HCT116 (cell line): ENCODE results near the gene SORBS1. TPM values are rescaled to one million over a fixed set of nuclear protein-coding genes. Genes with fewer than 3 reads are reported as not detected.

Source experiments
- ATAC-seq: fragments of 200-7000 bp; cut with Tn5 transposase; 2 replicates; pipeline ENCODE4 v1.9.1; 2020; ENCODE audit warnings: mild to moderate bottlenecking, moderate library complexity
- BruUV-seq: library from RNA; stranded (reverse); fragments of 400-500 nt; replicated peaks from 2 replicates; lab custom pipeline; 2021; lab: Mats Ljungman, UMichigan
- CTCF ChIA-PET: fragments of 300-600 bp; sonication (Branson Sonifier 250); formaldehyde crosslinking; loops from one replicate; lab custom pipeline; 2021; ENCODE audit warnings: antibody characterized with exemption; lab: Charles Lee
- POLR2A ChIA-PET: fragments of 300-600, 350-600 bp; sonication (Branson Sonifier 250); formaldehyde crosslinking; loops from one replicate; lab custom pipeline; 2021; ENCODE audit warnings: antibody characterized with exemption; lab: Charles Lee
- RAD21 ChIA-PET, 2 experiments: fragments of 300-600 bp; sonication (Branson Sonifier 250); formaldehyde crosslinking; loops; one replicate each; lab custom pipeline; 2023; ENCODE audit warnings: low total read pairs in 2 of 2; ENCODE audit not compliant: uncharacterized antibody in 2 of 2, unreplicated experiment in 2 of 2, low non-redundant PET in 1 of 2; lab: Charles Lee
- DNase-seq: peaks from one replicate; pipeline ENCODE4 v3.0.0-alpha.2; 2010; ENCODE audit warnings: low read depth, low spot score
- H2AFZ ChIP-seq: fragments of 200-600 bp; shearing (Covaris generic), sonication (generic); 2 replicates; pipeline ENCODE4 v1.6.1; 2017; ENCODE audit warnings: low read depth, mixed run types, mixed read lengths, antibody characterized with exemption, low read length; ENCODE audit not compliant: poor library complexity, severe bottlenecking
- H3K27ac ChIP-seq: 2 replicates; pipeline ENCODE4 v1.5.1; 2012; ENCODE audit warnings: low read depth, low read length
- H3K27me3 ChIP-seq: fragments of 200-600 bp; sonication (generic); 2 replicates; pipeline ENCODE4 v1.6.1; 2016; ENCODE audit warnings: mixed run types, low read length, mixed read lengths; ENCODE audit not compliant: insufficient read depth
- H3K36me3 ChIP-seq, 2 experiments: fragments of 200-500 bp in 1 of 2; fragments of 200-600 bp in 1 of 2; sonication (Bioruptor generic) in 1 of 2; sonication (generic) in 1 of 2; 2 replicates each; pipeline versions ENCODE4 v1.5.1 to v1.6.1; 2014 to 2016; ENCODE audit warnings: low read length in 2 of 2, inconsistent platforms in 1 of 2, mixed read lengths in 1 of 2, mixed run types in 1 of 2; ENCODE audit not compliant: insufficient read depth in 2 of 2, control insufficient read depth in 1 of 2
- H3K4me1 ChIP-seq, 2 experiments: fragments of 200-600 bp in 1 of 2; sonication (generic) in 1 of 2; 2 replicates each; pipeline versions ENCODE4 v1.5.1 to v1.6.1; 2012 to 2017; ENCODE audit warnings: low read length in 2 of 2, inconsistent platforms in 1 of 2, mild to moderate bottlenecking in 1 of 2, mixed read lengths in 1 of 2, mixed run types in 1 of 2, moderate library complexity in 1 of 2; ENCODE audit not compliant: insufficient read depth in 2 of 2, control insufficient read depth in 1 of 2
- H3K4me2 ChIP-seq: fragments of 200-600 bp; sonication (generic); 2 replicates; pipeline ENCODE4 v1.6.1; 2017; ENCODE audit warnings: mixed run types, low read length, mixed read lengths
- H3K4me3 ChIP-seq, 2 experiments: fragments of 200-600 bp in 1 of 2; sonication (generic) in 1 of 2; replicated peaks in 1 of 2; 2 replicates each; pipeline ENCODE4 v1.5.1; 2011 to 2016; ENCODE audit warnings: low read length in 2 of 2, control low read depth in 1 of 2, low read depth in 1 of 2, mild to moderate bottlenecking in 1 of 2, mixed read lengths in 1 of 2, mixed run types in 1 of 2
- H3K79me2 ChIP-seq: fragments of 200-600 bp; sonication (generic); 2 replicates; pipeline ENCODE4 v1.6.1; 2017; ENCODE audit warnings: mild to moderate bottlenecking, mixed run types, low read length, moderate library complexity, mixed read lengths; ENCODE audit not compliant: insufficient read depth
- H3K9ac ChIP-seq: fragments of 200-600 bp; sonication (generic); 2 replicates; pipeline ENCODE4 v1.6.1; 2016; ENCODE audit warnings: low read length, mixed read lengths
- H3K9me2 ChIP-seq: fragments of 200-600 bp; sonication (generic), shearing (Covaris generic); 2 replicates; pipeline ENCODE4 v1.6.1; 2017; ENCODE audit warnings: mixed run types, mild to moderate bottlenecking, moderate library complexity; ENCODE audit not compliant: insufficient read depth
- H3K9me3 ChIP-seq, 2 experiments: fragments of 200-500 bp in 1 of 2; fragments of 200-600 bp in 1 of 2; sonication (Bioruptor generic) in 1 of 2; sonication (generic) in 1 of 2; 2 replicates each; pipeline ENCODE4 v1.6.1; 2014 to 2017; ENCODE audit warnings: low read length in 2 of 2, mixed read lengths in 2 of 2, inconsistent platforms in 1 of 2, low read depth in 1 of 2, mild to moderate bottlenecking in 1 of 2, mixed run types in 1 of 2, moderate library complexity in 1 of 2; ENCODE audit not compliant: control insufficient read depth in 1 of 2, insufficient read depth in 1 of 2
- H4K20me1 ChIP-seq: fragments of 200-600 bp; sonication (generic), shearing (Covaris generic); 2 replicates; pipeline ENCODE4 v1.6.1; 2017; ENCODE audit warnings: mixed run types, mild to moderate bottlenecking, moderate library complexity; ENCODE audit not compliant: insufficient read depth
- ATF3 ChIP-seq: IDR thresholded peaks from 2 replicates; pipeline ENCODE4 v1.6.1; 2012
- CBX3 ChIP-seq: IDR thresholded peaks from 2 replicates; pipeline ENCODE4 v1.6.1; 2012; ENCODE audit warnings: low read depth
- CEBPB ChIP-seq: IDR thresholded peaks from 2 replicates; pipeline ENCODE4 v1.6.1; 2012; ENCODE audit warnings: low read depth
- EGR1 ChIP-seq: IDR thresholded peaks from 2 replicates; pipeline ENCODE4 v1.6.1; 2012; ENCODE audit warnings: low read depth
- ELF1 ChIP-seq: IDR thresholded peaks from 2 replicates; pipeline ENCODE4 v1.6.1; 2012; ENCODE audit warnings: low read depth, borderline replicate concordance
- EZH2 ChIP-seq: fragments of 200-600 bp; sonication (generic); IDR thresholded peaks from 2 replicates; pipeline ENCODE4 v1.6.1; 2017; ENCODE audit warnings: antibody characterized with exemption, mixed run types
- EZH2phosphoT487 ChIP-seq: fragments of 200-600 bp; IDR thresholded peaks from 2 replicates; pipeline ENCODE4 v1.6.1; 2018; ENCODE audit warnings: antibody characterized with exemption, borderline replicate concordance
- FOSL1 ChIP-seq: IDR thresholded peaks from 2 replicates; pipeline ENCODE4 v1.6.1; 2012; ENCODE audit warnings: low read depth
- POLR2A ChIP-seq: IDR thresholded peaks from 2 replicates; pipeline ENCODE4 v1.7.0; 2011; ENCODE audit warnings: borderline replicate concordance; ENCODE audit not compliant: insufficient read depth, insufficient read length; ENCODE audit errors: extremely low read depth
- POLR2AphosphoS5 ChIP-seq: IDR thresholded peaks from 2 replicates; pipeline ENCODE4 v1.6.1; 2011; ENCODE audit warnings: mild to moderate bottlenecking, low read depth, low read length, moderate library complexity
- RAD21 ChIP-seq: IDR thresholded peaks from 2 replicates; pipeline ENCODE4 v1.6.1; 2012; ENCODE audit warnings: low read depth, mild to moderate bottlenecking
- REST ChIP-seq: IDR thresholded peaks from 2 replicates; pipeline ENCODE4 v1.6.1; 2012; ENCODE audit warnings: low read depth
- SP1 ChIP-seq: IDR thresholded peaks from 2 replicates; pipeline ENCODE4 v1.6.1; 2012; ENCODE audit warnings: low read depth
- SRF ChIP-seq: IDR thresholded peaks from 2 replicates; pipeline ENCODE4 v1.6.1; 2012; ENCODE audit warnings: low read depth
- TCF7L2 ChIP-seq: IDR thresholded peaks from 2 replicates; pipeline ENCODE4 v1.7.0; 2011; ENCODE audit warnings: borderline replicate concordance, inconsistent platforms; ENCODE audit not compliant: insufficient read depth, insufficient read length; ENCODE audit errors: extremely low read depth
- YY1 ChIP-seq: IDR thresholded peaks from 2 replicates; pipeline ENCODE4 v1.6.1; 2011; ENCODE audit warnings: low read length, low read depth, moderate library complexity, mild to moderate bottlenecking; ENCODE audit not compliant: insufficient replicate concordance; ENCODE audit errors: extremely low read depth
- ZBTB33 ChIP-seq: IDR thresholded peaks from 2 replicates; pipeline ENCODE4 v1.6.1; 2011; ENCODE audit warnings: mild to moderate bottlenecking, low read length, moderate library complexity; ENCODE audit not compliant: insufficient replicate concordance; ENCODE audit errors: extremely low read depth
- ZFX ChIP-seq: fragments of 450-650 bp; IDR thresholded peaks from 2 replicates; pipeline ENCODE4 v1.6.1; 2017
- intact Hi-C: fragments of 100-400 bp; cut with micrococcal nuclease; formaldehyde crosslinking; loops from 2 replicates; pipeline ENCODE4 v1.10.0; 2022
- total RNA-seq: library from RNA; stranded (reverse); gene quantifications from one replicate; pipeline ENCODE4 v1.2.1, GENCODE V29; 2021; ENCODE audit not compliant: unreplicated experiment
- TF ChIP-seq, protein P1 (sequence below), 3 experiments: fragments of 200-600 bp in 1 of 3; sonication (generic) in 1 of 3; IDR thresholded peaks in 2 of 3; conservative IDR thresholded peaks in 1 of 3; 2 replicates each; pipeline ENCODE4 v1.5.1; 2012 to 2017; ENCODE audit warnings: low read depth in 2 of 3, low read length in 2 of 3, antibody characterized with exemption in 1 of 3, borderline replicate concordance in 1 of 3, control low read depth in 1 of 3, mild to moderate bottlenecking in 1 of 3, mixed read lengths in 1 of 3, mixed run types in 1 of 3, moderate library complexity in 1 of 3; ENCODE audit not compliant: insufficient read depth in 1 of 3
- TF ChIP-seq, protein P2 (sequence below): IDR thresholded peaks from 2 replicates; pipeline ENCODE4 v1.6.1; 2012

The SORBS1 gene
- total RNA-seq, 1 experiment from 2014 or later: 3.4 TPM

GRCh38 chr10:95286707-95287106, 274.5 kb downstream of the SORBS1 start:
- POLR2A ChIA-PET: no interaction called here
- H3K4me2 ChIP-seq: no peak overlapping the region
- TF ChIP-seq SRF (no peak), ATF3 (no peak), POLR2A (no peak), RAD21 (no peak), YY1 (no peak), TCF7L2 (no peak), EZH2phosphoT487 (no peak), SP1 (no peak), POLR2AphosphoS5 (no peak), CEBPB (no peak), ELF1 (no peak), ZBTB33 (no peak), EZH2 (no peak), ZFX (no peak), CBX3 (no peak), FOSL1 (no peak), REST (no peak), EGR1 (no peak)
- TF ChIP-seq, protein P1, sequence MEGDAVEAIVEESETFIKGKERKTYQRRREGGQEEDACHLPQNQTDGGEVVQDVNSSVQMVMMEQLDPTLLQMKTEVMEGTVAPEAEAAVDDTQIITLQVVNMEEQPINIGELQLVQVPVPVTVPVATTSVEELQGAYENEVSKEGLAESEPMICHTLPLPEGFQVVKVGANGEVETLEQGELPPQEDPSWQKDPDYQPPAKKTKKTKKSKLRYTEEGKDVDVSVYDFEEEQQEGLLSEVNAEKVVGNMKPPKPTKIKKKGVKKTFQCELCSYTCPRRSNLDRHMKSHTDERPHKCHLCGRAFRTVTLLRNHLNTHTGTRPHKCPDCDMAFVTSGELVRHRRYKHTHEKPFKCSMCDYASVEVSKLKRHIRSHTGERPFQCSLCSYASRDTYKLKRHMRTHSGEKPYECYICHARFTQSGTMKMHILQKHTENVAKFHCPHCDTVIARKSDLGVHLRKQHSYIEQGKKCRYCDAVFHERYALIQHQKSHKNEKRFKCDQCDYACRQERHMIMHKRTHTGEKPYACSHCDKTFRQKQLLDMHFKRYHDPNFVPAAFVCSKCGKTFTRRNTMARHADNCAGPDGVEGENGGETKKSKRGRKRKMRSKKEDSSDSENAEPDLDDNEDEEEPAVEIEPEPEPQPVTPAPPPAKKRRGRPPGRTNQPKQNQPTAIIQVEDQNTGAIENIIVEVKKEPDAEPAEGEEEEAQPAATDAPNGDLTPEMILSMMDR (IDR thresholded peaks at IDR 0.05 in 2 of 3, conservative IDR thresholded peaks at IDR 0.05 in 1 of 3; ENCODE audit: borderline replicate concordance in 1 of 3, insufficient read depth in 1 of 3, low read depth in 2 of 3, low read length in 2 of 3): no peak
- TF ChIP-seq, protein P2, sequence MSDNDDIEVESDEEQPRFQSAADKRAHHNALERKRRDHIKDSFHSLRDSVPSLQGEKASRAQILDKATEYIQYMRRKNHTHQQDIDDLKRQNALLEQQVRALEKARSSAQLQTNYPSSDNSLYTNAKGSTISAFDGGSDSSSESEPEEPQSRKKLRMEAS: no peak
- TF ChIP-seq, all 23 proteins: peak for 0
- RAD21 ChIA-PET: no interaction called here
- DNase-seq (no peak), ATAC-seq (no peak)
- peaks cover 10 to 24% of the 10 kb centered on the region in 2 experiments for H3K4me1 ChIP-seq
- no TSS peak for BruUV-seq
- H3K9ac ChIP-seq: no peak overlapping the region
- intact Hi-C loops: no loop called here
- CTCF ChIA-PET: no interaction called here
- no peaks in the 10 kb centered on the region for H3K9me3 ChIP-seq
- no peak overlapping the region for H3K27ac ChIP-seq
- H4K20me1 ChIP-seq: no peaks in the 10 kb centered on the region
- peaks cover 52% of the 10 kb centered on the region for H3K79me2 ChIP-seq
- H3K9me2 ChIP-seq: no peaks in the 10 kb centered on the region
- no peak overlapping the region for H2AFZ ChIP-seq
- no peaks in the 10 kb centered on the region for H3K27me3 ChIP-seq
- no peaks in the 10 kb centered on the region for H3K36me3 ChIP-seq
- H3K4me3 ChIP-seq: no peak overlapping the region
